H1 (cell line): ENCODE data around the gene SRP9. TPM values are rescaled to one million over a fixed set of nuclear protein-coding genes. Genes with fewer than 3 reads are reported as not detected.

Experiments
- ASH2L ChIP-seq: fragments of 200-600, 300-600 bp; sonication (generic); IDR thresholded peaks from one replicate; pipeline ENCODE4 v1.7.1; 2017; ENCODE audit warnings: low read length
- BACH1 ChIP-seq: IDR thresholded peaks from 2 replicates; pipeline ENCODE4 v1.6.1; 2012; ENCODE audit warnings: low read length, improper control_type of control experiment
- HDAC2 ChIP-seq, 2 experiments: fragments of 300-600 bp in 1 of 2; sonication (generic) in 1 of 2; IDR thresholded peaks; 2 replicates each; pipeline ENCODE4 v1.6.1; 2011 to 2012; ENCODE audit warnings: low read depth in 2 of 2, low read length in 2 of 2, mild to moderate bottlenecking in 2 of 2, moderate library complexity in 2 of 2, borderline replicate concordance in 1 of 2, inconsistent platforms in 1 of 2
- KDM4A ChIP-seq: IDR thresholded peaks from one replicate; pipeline ENCODE4 v1.7.1; 2012; ENCODE audit warnings: low read depth, mild to moderate bottlenecking, moderate library complexity, low read length, inconsistent platforms; ENCODE audit not compliant: severe bottlenecking
- MAFK ChIP-seq: IDR thresholded peaks from 2 replicates; pipeline ENCODE4 v1.6.1; 2012; ENCODE audit warnings: low read depth, mild to moderate bottlenecking, improper control_type of control experiment, low read length
- RFX5 ChIP-seq: IDR thresholded peaks from 2 replicates; pipeline ENCODE4 v1.6.1; 2011; ENCODE audit warnings: low read depth, low read length, improper control_type of control experiment, borderline replicate concordance
- SAP30 ChIP-seq: fragments of 300-600 bp; sonication (generic); IDR thresholded peaks from 2 replicates; pipeline ENCODE4 v1.7.1; 2012; ENCODE audit warnings: low read length, moderate library complexity, mild to moderate bottlenecking, inconsistent platforms; ENCODE audit not compliant: insufficient read depth, insufficient replicate concordance
- SIN3A ChIP-seq, 2 experiments: IDR thresholded peaks in 1 of 2; conservative IDR thresholded peaks in 1 of 2; 2 replicates each; pipeline ENCODE4 v1.6.1; 2011 to 2012; ENCODE audit warnings: low read length in 2 of 2, improper control_type of control experiment in 1 of 2, low read depth in 1 of 2, mild to moderate bottlenecking in 1 of 2
- SP4 ChIP-seq: IDR thresholded peaks from 2 replicates; pipeline ENCODE4 v1.6.1; 2012; ENCODE audit warnings: low read length, inconsistent platforms
- TAF7 ChIP-seq: optimal IDR thresholded peaks from 2 replicates; pipeline ENCODE3; 2011; ENCODE audit warnings: low read depth, mild to moderate bottlenecking, inconsistent platforms, low read length, moderate library complexity, borderline replicate concordance
- polyA plus RNA-seq, 7 experiments: library from polyadenylated mRNA; depleted of rRNA in 3 of 7; stranded (reverse) in 5 of 7; unstranded in 2 of 7; fragments of >200 nt in 5 of 7; fragments of 200-250 nt in 2 of 7; gene quantifications; 1 replicate in 5 of 7; 2 replicates in 1 of 7; 4 replicates in 1 of 7; pipeline versions ENCODE4 v1.2.1 to v1.2.3, GENCODE V29; 2011 to 2013; ENCODE audit warnings: missing spikeins in 2 of 7, mixed read lengths in 2 of 7
- total RNA-seq: library from RNA; stranded (reverse); fragmentation: NEBNext Ultra II Directional; extraction: Animal tissue kit (Norgen Biotek cat#: 25700); gene quantifications from 2 replicates; pipeline ENCODE4 v1.2.1, GENCODE V29; 2021

Gene SRP9
- total and polyA plus RNA-seq, 2 of the 8 experiments (the other 6 are each of a cell fraction or from before 2014, with no cell fraction given): 446 to 572 TPM

- no peak for TF ChIP-seq SAP30
- TF ChIP-seq BACH1: no peak
- no peak for TF ChIP-seq TAF7
- TF ChIP-seq ASH2L: no peak
- TF ChIP-seq MAFK: no peak
- no peak for TF ChIP-seq SP4
- no peak for TF ChIP-seq HDAC2 (IDR thresholded peaks at IDR 0.05; ENCODE audit: borderline replicate concordance in 1 of 2, low read depth in 2 of 2, low read length in 2 of 2)
- no peak for TF ChIP-seq SIN3A (conservative IDR thresholded peaks at IDR 0.05 in 1 of 2, IDR thresholded peaks at IDR 0.05 in 1 of 2; ENCODE audit: low read depth in 1 of 2, low read length in 2 of 2)
- TF ChIP-seq RFX5: no peak
- no peak for TF ChIP-seq KDM4A
These were observed 3.1 kb upstream of the SRP9 start (continued) for GRCh38 chr1:225774281-225775147.
